Measurements from ENCODE around the gene TRIO.
A peak's percentile ranks its signal among the peaks of the same experiment; 100 is the strongest.

TRIO gene

DNA sequence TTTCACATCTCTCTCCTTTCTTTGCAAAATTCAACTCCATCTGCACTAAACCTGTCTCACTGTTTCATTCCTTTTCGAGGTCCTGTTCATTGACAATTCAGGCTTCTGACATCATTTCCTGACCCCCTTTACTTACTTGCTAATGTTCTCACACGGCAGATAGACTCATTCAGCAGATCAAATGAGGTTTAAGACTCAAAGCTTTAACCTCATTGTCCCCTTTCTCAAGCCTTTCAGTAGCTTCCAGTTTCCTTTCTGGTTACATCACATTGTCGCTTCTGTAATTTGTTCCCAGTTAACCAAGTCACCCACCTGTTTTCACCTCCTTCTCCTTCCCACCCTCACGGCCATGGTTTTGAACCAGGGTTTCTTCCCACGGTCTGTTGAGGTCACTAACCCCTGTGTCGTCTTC lies 295.1 kb downstream of the TRIO start:
- no peak for DNase-seq (ENCODE audit: low spot score)

GRCh38 chr5:14439087-14439871 lies 296.1 kb downstream of the TRIO start:
- DNase-seq (ENCODE audit: low spot score) = no peak

DNA sequence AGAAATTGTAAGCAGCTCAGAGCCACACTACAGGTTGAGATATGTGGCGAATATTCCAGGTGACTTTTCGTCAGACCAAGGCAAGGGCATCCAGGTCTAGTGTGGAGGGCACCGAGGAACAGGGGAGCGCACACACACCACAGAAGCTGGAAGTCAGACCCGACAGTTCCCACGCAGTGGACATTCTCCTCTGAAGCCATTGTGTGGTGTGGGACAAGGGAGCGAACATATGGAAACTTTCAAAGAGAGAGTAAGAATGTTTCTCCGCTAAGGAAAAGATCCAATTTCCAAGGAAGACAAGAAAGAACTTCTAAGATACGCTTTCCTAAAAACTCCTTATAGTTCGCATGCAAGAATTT lies 297.1 kb downstream of the TRIO start:
- no peak for DNase-seq (ENCODE audit: low spot score)

- DNase-seq (ENCODE audit: low spot score) = no peak
Measured at GRCh38 chr5:14440582-14441431, 297.7 kb downstream of the TRIO start.

GRCh38 chr5:14441641-14442040 lies 298.5 kb downstream of the TRIO start:
- no peak for DNase-seq (ENCODE audit: low spot score)

- no peak for DNase-seq (ENCODE audit: low spot score)
Measured at GRCh38 chr5:14442536-14442935, 299.4 kb downstream of the TRIO start.

DNA sequence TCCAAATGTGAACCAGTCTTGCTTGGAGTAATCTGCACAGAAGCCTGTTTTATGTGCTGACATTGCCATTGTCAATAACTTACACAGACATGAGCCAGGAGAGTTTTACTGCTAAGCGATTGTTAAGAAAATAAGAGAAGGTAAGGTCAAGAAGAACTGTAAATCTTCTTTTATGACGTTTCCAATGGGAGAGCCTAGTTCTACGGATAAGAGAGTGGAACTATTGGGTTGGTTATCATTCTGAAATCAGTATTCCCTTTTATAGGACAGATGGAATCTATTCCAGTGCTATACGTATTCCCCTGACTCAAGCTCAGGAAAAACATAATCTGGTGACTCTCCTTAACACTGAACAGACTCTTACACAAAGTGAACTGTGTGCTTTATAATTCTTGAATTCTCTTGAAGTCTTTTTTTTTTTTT lies 300.5 kb downstream of the TRIO start:
- DNase-seq (ENCODE audit: low spot score) = no peak

GRCh38 chr5:14444161-14444560 lies 301.0 kb downstream of the TRIO start:
- DNase-seq (ENCODE audit: low spot score) = no peak

DNA sequence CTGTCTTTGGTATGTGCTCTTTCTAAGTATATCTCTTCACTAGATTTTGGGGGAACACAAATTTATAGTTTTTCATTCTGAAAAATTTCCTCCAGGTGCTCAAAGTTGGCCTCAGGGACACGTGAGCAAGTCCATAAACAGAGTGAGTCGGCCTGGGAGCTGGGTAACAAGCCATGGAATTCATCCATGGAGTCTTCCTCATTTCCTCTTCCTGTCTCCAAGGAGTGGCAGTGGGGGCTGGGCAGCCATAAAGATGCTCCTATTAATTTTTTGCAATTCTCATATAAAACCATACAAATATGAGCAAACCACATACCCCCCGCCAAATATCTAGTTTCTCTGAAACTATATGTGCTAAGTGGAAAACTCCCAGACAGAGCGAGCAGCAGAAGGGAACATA lies 301.9 kb downstream of the TRIO start:
- peak; percentile 13 for DNase-seq (ENCODE audit: low spot score)

GRCh38 chr5:14445576-14446290 lies 302.6 kb downstream of the TRIO start:
- no peak for DNase-seq (ENCODE audit: low spot score)

- DNase-seq (ENCODE audit: low spot score) = no peak
Measured at GRCh38 chr5:14447958-14448911, 305.1 kb downstream of the TRIO start.

DNA sequence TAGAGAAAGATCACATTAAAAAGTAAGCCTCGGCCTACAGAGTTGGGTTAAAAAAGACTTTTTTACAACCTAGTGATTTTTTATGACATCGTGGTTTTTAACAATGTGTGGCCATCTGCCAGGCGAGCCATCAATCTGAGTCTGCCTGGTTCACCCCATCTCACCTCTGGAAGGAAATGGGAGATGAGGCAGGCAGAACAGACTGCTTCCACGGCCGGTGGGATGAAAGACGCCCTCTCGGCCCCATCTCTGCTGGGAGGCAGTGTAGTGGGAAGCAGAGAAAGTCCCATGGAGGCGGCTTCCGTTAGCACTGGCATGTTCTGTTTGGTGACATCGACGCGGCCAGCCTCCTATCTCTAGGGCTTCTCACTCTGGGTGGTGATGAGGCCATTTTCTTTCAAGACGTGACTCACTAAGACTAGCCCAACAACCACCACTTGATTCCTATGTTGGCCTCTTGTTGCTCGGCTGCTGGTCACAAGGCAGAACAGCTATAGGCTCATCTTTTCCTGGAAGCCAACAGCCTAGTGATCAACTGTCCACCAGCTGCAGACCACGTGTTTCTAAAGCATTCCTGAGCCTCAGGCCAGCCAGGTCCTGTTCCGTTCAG lies 306.0 kb downstream of the TRIO start:
- DNase-seq (ENCODE audit: low spot score) = peak; percentile 38

DNA sequence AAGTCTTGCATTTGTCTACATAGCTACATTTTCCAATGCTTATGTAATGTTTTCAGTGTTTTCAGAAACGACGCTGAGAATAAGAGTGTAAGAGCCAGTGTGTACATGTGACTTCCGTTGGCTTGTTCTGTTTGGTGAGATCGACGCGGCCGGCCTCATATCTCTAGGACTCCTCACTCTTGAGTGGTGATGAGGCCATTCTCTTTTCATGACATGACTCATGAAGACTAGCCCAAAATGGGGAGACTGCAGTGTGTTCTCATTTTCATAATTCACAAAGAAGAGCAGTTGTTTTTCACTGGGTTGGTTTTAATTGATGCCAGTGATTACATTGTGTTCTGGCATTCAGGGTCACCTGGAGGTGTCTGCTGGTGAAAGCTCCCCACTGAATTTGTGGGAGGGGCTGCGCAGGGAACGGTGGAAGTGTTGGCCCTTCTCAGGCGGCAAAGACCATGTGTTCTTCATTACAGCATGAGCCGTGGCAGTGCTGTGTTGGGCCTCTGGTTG lies 306.9 kb downstream of the TRIO start:
- DNase-seq (ENCODE audit: low spot score) = no peak

DNA sequence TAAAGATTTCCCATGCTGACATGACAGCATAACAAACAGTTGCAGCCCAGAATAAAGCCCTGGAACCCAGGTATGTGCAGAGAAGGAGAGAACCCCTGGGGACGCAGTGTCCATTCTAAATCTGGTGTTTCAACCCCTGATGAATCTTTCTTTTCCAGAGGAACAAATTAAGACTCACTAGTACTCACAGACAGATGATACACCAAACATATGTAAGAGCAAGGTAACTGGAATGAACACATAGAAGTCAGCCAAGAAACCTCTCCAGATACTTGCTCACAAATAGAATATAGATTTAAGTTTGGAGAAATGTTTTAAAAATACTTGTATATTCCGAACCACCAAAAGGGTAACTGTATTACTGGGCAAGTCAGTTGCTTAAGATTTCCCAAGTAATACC lies 307.6 kb downstream of the TRIO start:
- no peak for DNase-seq (ENCODE audit: low spot score)

- DNase-seq (ENCODE audit: low spot score) = no peak
Measured at GRCh38 chr5:14451871-14452270, 308.7 kb downstream of the TRIO start.

DNA sequence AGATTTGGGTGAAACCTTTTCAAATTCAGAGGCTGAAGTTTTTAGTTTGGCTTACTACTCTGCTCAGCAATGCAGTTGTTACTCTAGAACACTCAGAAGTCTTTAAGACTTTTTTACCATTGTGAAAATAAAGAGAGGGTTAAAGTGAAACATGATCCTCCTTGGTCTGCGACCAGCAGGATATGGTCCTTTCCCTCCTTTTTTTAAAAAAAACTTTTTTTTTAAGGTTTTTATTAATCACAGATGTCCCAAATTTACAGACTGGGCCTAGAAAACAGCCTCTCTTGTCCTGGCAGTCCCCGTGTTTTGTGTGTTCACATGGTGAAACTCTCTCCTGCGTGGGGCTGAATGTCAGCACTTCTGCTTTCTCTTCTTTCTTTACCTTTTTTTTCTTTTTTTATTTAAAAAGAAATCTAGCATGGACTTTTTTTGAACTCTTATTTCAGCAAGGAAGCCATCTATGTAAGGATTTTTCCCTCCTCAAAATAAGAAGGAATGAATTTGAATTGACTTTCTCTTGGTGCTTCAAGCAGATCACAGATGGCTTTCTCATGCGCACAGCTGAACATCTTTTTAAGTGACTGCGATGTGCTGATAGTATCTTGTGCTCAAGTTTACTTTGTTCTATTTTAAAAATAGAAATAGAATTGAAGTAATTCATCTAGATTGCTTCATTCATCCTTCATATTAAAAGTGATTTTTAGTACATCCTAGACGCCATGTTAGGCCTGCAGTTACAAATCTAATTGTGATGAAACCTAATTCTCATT lies 309.7 kb downstream of the TRIO start:
- no peak for DNase-seq (ENCODE audit: low spot score)

GRCh38 chr5:14453481-14453880 lies 310.3 kb downstream of the TRIO start:
- no peak for DNase-seq (ENCODE audit: low spot score)

- no peak for DNase-seq (ENCODE audit: low spot score)
Measured at GRCh38 chr5:14455814-14456321, 312.7 kb downstream of the TRIO start.

- DNase-seq (ENCODE audit: low spot score) = no peak
Measured at GRCh38 chr5:14457476-14457875, 314.3 kb downstream of the TRIO start.

DNA sequence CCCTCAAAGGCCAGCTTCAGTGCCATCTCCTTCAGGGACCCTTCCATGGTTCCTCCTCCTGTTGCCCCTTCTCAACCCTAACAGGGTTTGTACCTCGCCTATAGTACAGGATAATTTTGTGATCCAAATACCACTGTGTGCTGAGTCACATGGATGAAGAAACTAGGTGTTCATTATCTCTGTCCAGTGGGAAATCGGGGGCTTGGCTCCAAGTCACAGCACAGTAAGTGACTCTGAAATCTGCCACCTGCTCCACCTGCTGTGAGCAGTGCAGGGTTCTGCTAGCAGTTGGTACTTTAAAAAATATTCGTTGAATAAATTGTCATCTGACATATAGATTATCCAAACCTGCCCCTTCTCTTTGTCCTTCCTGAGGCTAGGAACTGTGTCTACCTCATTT lies 315.3 kb downstream of the TRIO start:
- no peak for DNase-seq (ENCODE audit: low spot score)

Measured in LoVo (cell line).